Measurements from ENCODE around the gene REEP6. TPM values are rescaled to one million over a fixed set of nuclear protein-coding genes. Genes with fewer than 3 reads are reported as not detected.
"Not testable (repeated sequence)": the region's sequence is repeated elsewhere in the genome, so short reads cannot be mapped to it uniquely, and the experiment has no call there.

The REEP6 gene
- polyA plus RNA-seq, 4 donors: 167 to 363 (median 244) TPM

- no peak for DNase-seq
- peaks cover 0 to 30% (median 0%) of the 10 kb centered on the region in 3 donors for H3K27me3 ChIP-seq (ENCODE audit: control insufficient read depth in 3 of 3, insufficient read depth in 3 of 3, low read length in 3 of 3)
- peaks cover 0 to 6% of the 10 kb centered on the region in 2 donors for H3K9me3 ChIP-seq (ENCODE audit: control insufficient read depth in 2 of 2, insufficient read depth in 1 of 2, low read depth in 1 of 2, low read length in 1 of 2)
- H3K27ac ChIP-seq (ENCODE audit: low read depth in 1 of 3, low read length in 2 of 3): no peak overlapping the region
- no peak overlapping the region for H3K4me3 ChIP-seq (ENCODE audit: low read depth in 1 of 3, low read length in 3 of 3)
- no peak for FAIRE-seq
- H3K4me1 ChIP-seq (ENCODE audit: control insufficient read depth in 3 of 3, insufficient read depth in 2 of 3, low read depth in 1 of 3, low read length in 2 of 3): peaks cover 0 to 14% (median 0%) of the 10 kb centered on the region in 3 donors
- 55 to 68% (median 61%) methylated on average over 8 of the region's 8 CpGs for WGBS, 3 donors
- no peaks in the 10 kb centered on the region for H3K36me3 ChIP-seq (ENCODE audit: control insufficient read depth in 3 of 3, insufficient read depth in 2 of 3, low read depth in 1 of 3, low read length in 3 of 3)
Measured at GRCh38 chr19:1516395-1516753, 25.4 kb downstream of the REEP6 start.

GRCh38 chr19:1518471-1518870 is 27.5 kb downstream of the REEP6 start:
- no peak overlapping the region for H3K27ac ChIP-seq (ENCODE audit: low read depth in 1 of 3, low read length in 2 of 3)
- FAIRE-seq: no peak

GRCh38 chr19:1519802-1520201 is 28.8 kb downstream of the REEP6 start:
- H3K27me3 ChIP-seq (ENCODE audit: control insufficient read depth in 3 of 3, insufficient read depth in 3 of 3, low read length in 3 of 3): peaks cover 8 to 47% (median 14%) of the 10 kb centered on the region in 3 donors
- DNase-seq; FAIRE-seq; H3K36me3 ChIP-seq (ENCODE audit: control insufficient read depth in 3 of 3, insufficient read depth in 2 of 3, low read depth in 1 of 3, low read length in 3 of 3); H3K9me3 ChIP-seq (ENCODE audit: control insufficient read depth in 2 of 2, insufficient read depth in 1 of 2, low read depth in 1 of 2, low read length in 1 of 2); H3K4me1 ChIP-seq (ENCODE audit: control insufficient read depth in 3 of 3, insufficient read depth in 2 of 3, low read depth in 1 of 3, low read length in 2 of 3); H3K4me3 ChIP-seq (ENCODE audit: low read depth in 1 of 3, low read length in 3 of 3); H3K27ac ChIP-seq (ENCODE audit: low read depth in 1 of 3, low read length in 2 of 3): not testable (repeated sequence)
- 79 to 85% (median 82%) methylated on average over 8 of the region's 8 CpGs for WGBS, 3 donors

More at GRCh38 chr19:1518471-1518870, 27.5 kb downstream of the REEP6 start:
- no peak for DNase-seq
- peaks cover 5 to 46% (median 6%) of the 10 kb centered on the region in 3 donors for H3K27me3 ChIP-seq (ENCODE audit: control insufficient read depth in 3 of 3, insufficient read depth in 3 of 3, low read length in 3 of 3)
- no peaks in the 10 kb centered on the region for H3K36me3 ChIP-seq (ENCODE audit: control insufficient read depth in 3 of 3, insufficient read depth in 2 of 3, low read depth in 1 of 3, low read length in 3 of 3)
- H3K4me3 ChIP-seq (ENCODE audit: low read depth in 1 of 3, low read length in 3 of 3): no peak overlapping the region
- peaks cover 0 to 3% (median 0%) of the 10 kb centered on the region in 3 donors for H3K4me1 ChIP-seq (ENCODE audit: control insufficient read depth in 3 of 3, insufficient read depth in 2 of 3, low read depth in 1 of 3, low read length in 2 of 3)
- peaks cover 0 to 4% of the 10 kb centered on the region in 2 donors for H3K9me3 ChIP-seq (ENCODE audit: control insufficient read depth in 2 of 2, insufficient read depth in 1 of 2, low read depth in 1 of 2, low read length in 1 of 2)
- WGBS, 3 donors: 80 to 85% (median 82%) methylated on average over 4 of the region's 4 CpGs

GRCh38 chr19:1520203-1520780 is 29.3 kb downstream of the REEP6 start:
- 58 to 75% (median 67%) methylated on average over 17 of the region's 17 CpGs for WGBS, 3 donors

GRCh38 chr19:1521636-1522035 is 30.7 kb downstream of the REEP6 start:
- H3K27me3 ChIP-seq (ENCODE audit: control insufficient read depth in 3 of 3, insufficient read depth in 3 of 3, low read length in 3 of 3): peaks cover 25 to 52% (median 28%) of the 10 kb centered on the region in 3 donors
- H3K36me3 ChIP-seq (ENCODE audit: control insufficient read depth in 3 of 3, insufficient read depth in 2 of 3, low read depth in 1 of 3, low read length in 3 of 3): no peaks in the 10 kb centered on the region
- DNase-seq (no peak), FAIRE-seq (no peak)
- WGBS, 3 donors: 64 to 81% (median 65%) methylated on average over 12 to 14 of the region's 14 CpGs
- no peak overlapping the region for H3K4me3 ChIP-seq (ENCODE audit: low read depth in 1 of 3, low read length in 3 of 3)
- H3K9me3 ChIP-seq (ENCODE audit: control insufficient read depth in 2 of 2, insufficient read depth in 1 of 2, low read depth in 1 of 2, low read length in 1 of 2): no peaks in the 10 kb centered on the region
- no peaks in the 10 kb centered on the region for H3K4me1 ChIP-seq (ENCODE audit: control insufficient read depth in 3 of 3, insufficient read depth in 2 of 3, low read depth in 1 of 3, low read length in 2 of 3)
- H3K27ac ChIP-seq (ENCODE audit: low read depth in 1 of 3, low read length in 2 of 3): no peak overlapping the region

More at GRCh38 chr19:1520203-1520780, 29.3 kb downstream of the REEP6 start:
- no peaks in the 10 kb centered on the region for H3K4me1 ChIP-seq (ENCODE audit: control insufficient read depth in 3 of 3, insufficient read depth in 2 of 3, low read depth in 1 of 3, low read length in 2 of 3)
- FAIRE-seq (no peak), DNase-seq (no peak)
- no peak overlapping the region for H3K4me3 ChIP-seq (ENCODE audit: low read depth in 1 of 3, low read length in 3 of 3)
- H3K9me3 ChIP-seq (ENCODE audit: control insufficient read depth in 2 of 2, insufficient read depth in 1 of 2, low read depth in 1 of 2, low read length in 1 of 2): peaks cover 0 to 4% of the 10 kb centered on the region in 2 donors
- H3K36me3 ChIP-seq (ENCODE audit: control insufficient read depth in 3 of 3, insufficient read depth in 2 of 3, low read depth in 1 of 3, low read length in 3 of 3): no peaks in the 10 kb centered on the region
- H3K27me3 ChIP-seq (ENCODE audit: control insufficient read depth in 3 of 3, insufficient read depth in 3 of 3, low read length in 3 of 3): peaks cover 13 to 47% (median 19%) of the 10 kb centered on the region in 3 donors
- no peak overlapping the region for H3K27ac ChIP-seq (ENCODE audit: low read depth in 1 of 3, low read length in 2 of 3)

- Histone ChIP-seq H3K27me3 (ENCODE audit: control insufficient read depth in 3 of 3, insufficient read depth in 3 of 3, low read length in 3 of 3) (peaks cover 28 to 51% (median 29%) of the 10 kb centered on the region in 3 donors), H3K36me3 (ENCODE audit: control insufficient read depth in 3 of 3, insufficient read depth in 2 of 3, low read depth in 1 of 3, low read length in 3 of 3) (no peaks in the 10 kb centered on the region), H3K4me3 (ENCODE audit: low read depth in 1 of 3, low read length in 3 of 3) (no peak overlapping the region), H3K9me3 (ENCODE audit: control insufficient read depth in 2 of 2, insufficient read depth in 1 of 2, low read depth in 1 of 2, low read length in 1 of 2) (no peaks in the 10 kb centered on the region), H3K4me1 (ENCODE audit: control insufficient read depth in 3 of 3, insufficient read depth in 2 of 3, low read depth in 1 of 3, low read length in 2 of 3) (no peaks in the 10 kb centered on the region), H3K27ac (ENCODE audit: low read depth in 1 of 3, low read length in 2 of 3) (no peak overlapping the region)
- WGBS, 3 donors: 57 to 66% (median 63%) methylated on average over 10 of the region's 10 CpGs
- DNase-seq (no peak), FAIRE-seq (no peak)
Measured at GRCh38 chr19:1522061-1522460, 31.1 kb downstream of the REEP6 start.

GRCh38 chr19:1522838-1523237 is 31.9 kb downstream of the REEP6 start:
- FAIRE-seq (no peak), DNase-seq (no peak)
- Histone ChIP-seq H3K9me3 (ENCODE audit: control insufficient read depth in 2 of 2, insufficient read depth in 1 of 2, low read depth in 1 of 2, low read length in 1 of 2) (no peaks in the 10 kb centered on the region), H3K4me3 (ENCODE audit: low read depth in 1 of 3, low read length in 3 of 3) (no peak overlapping the region), H3K36me3 (ENCODE audit: control insufficient read depth in 3 of 3, insufficient read depth in 2 of 3, low read depth in 1 of 3, low read length in 3 of 3) (no peaks in the 10 kb centered on the region), H3K27ac (ENCODE audit: low read depth in 1 of 3, low read length in 2 of 3) (no peak overlapping the region), H3K4me1 (ENCODE audit: control insufficient read depth in 3 of 3, insufficient read depth in 2 of 3, low read depth in 1 of 3, low read length in 2 of 3) (no peaks in the 10 kb centered on the region), H3K27me3 (ENCODE audit: control insufficient read depth in 3 of 3, insufficient read depth in 3 of 3, low read length in 3 of 3) (peaks cover 28 to 48% (median 29%) of the 10 kb centered on the region in 3 donors)
- WGBS, 3 donors: 60 to 72% (median 63%) methylated on average over 18 of the region's 18 CpGs

GRCh38 chr19:1523412-1524286 is 32.7 kb downstream of the REEP6 start, which contains the start of gene PLK5:
PLK5 (plus strand) TSS chr19:1524077; CDS start chr19:1526997, 2,920 bp downstream.
- 8 to 14% (median 12%) methylated on average over 53 to 92 of the region's 92 CpGs for WGBS, 3 donors
- Histone ChIP-seq H3K27me3 (ENCODE audit: control insufficient read depth in 3 of 3, insufficient read depth in 3 of 3, low read length in 3 of 3) (peaks cover 28 to 48% (median 29%) of the 10 kb centered on the region in 3 donors), H3K9me3 (ENCODE audit: control insufficient read depth in 2 of 2, insufficient read depth in 1 of 2, low read depth in 1 of 2, low read length in 1 of 2) (no peaks in the 10 kb centered on the region), H3K4me1 (ENCODE audit: control insufficient read depth in 3 of 3, insufficient read depth in 2 of 3, low read depth in 1 of 3, low read length in 2 of 3) (no peaks in the 10 kb centered on the region), H3K27ac (ENCODE audit: low read depth in 1 of 3, low read length in 2 of 3) (no peak within 1 kb of the TSS), H3K36me3 (ENCODE audit: control insufficient read depth in 3 of 3, insufficient read depth in 2 of 3, low read depth in 1 of 3, low read length in 3 of 3) (no peaks in the 10 kb centered on the region), H3K4me3 (ENCODE audit: low read depth in 1 of 3, low read length in 3 of 3) (no peak within 1 kb of the TSS)
- DNase-seq (no peak), FAIRE-seq (no peak)
